LNCaP clone FGC (cell line): ENCODE results near the gene DGKD.

ENCODE experiments used
- DNase-seq: peaks from one replicate; pipeline ENCODE4 v3.0.0-alpha.2; 2011; ENCODE audit warnings: low read depth
- H3K4me3 ChIP-seq: 2 replicates; pipeline ENCODE4 v1.5.1; 2011; ENCODE audit warnings: mild to moderate bottlenecking, low read depth, low read length, control low read depth
- CTCF ChIP-seq: IDR thresholded peaks from 2 replicates; pipeline ENCODE4 v1.5.1; 2012; ENCODE audit warnings: mild to moderate bottlenecking; ENCODE audit not compliant: control insufficient read depth, insufficient read depth; ENCODE audit errors: extremely low read depth

The DGKD gene

GRCh38 chr2:233359823-233360222 is 5.5 kb downstream of the DGKD start:
- H3K4me3 ChIP-seq: no peak overlapping the region

GRCh38 chr2:233360771-233361176 is 6.5 kb downstream of the DGKD start:
- no peak for TF ChIP-seq CTCF
- DNase-seq: no peak
- no peak overlapping the region for H3K4me3 ChIP-seq

More at GRCh38 chr2:233359823-233360222, 5.5 kb downstream of the DGKD start:
- DNase-seq: no peak
- TF ChIP-seq CTCF: no peak

- TF ChIP-seq CTCF: no peak
- no peak overlapping the region for H3K4me3 ChIP-seq
These were observed 7.0 kb downstream of the DGKD start for GRCh38 chr2:233361297-233361696.

GRCh38 chr2:233362742-233363141 is 8.4 kb downstream of the DGKD start:
- no peak for DNase-seq
- no peak overlapping the region for H3K4me3 ChIP-seq
- TF ChIP-seq CTCF: no peak

More at GRCh38 chr2:233361297-233361696, 7.0 kb downstream of the DGKD start:
- DNase-seq: no peak

- DNase-seq: no peak
- TF ChIP-seq CTCF: no peak
- H3K4me3 ChIP-seq: no peak overlapping the region
These were observed 9.5 kb downstream of the DGKD start for GRCh38 chr2:233363744-233364235.

- DNase-seq: no peak
- no peak overlapping the region for H3K4me3 ChIP-seq
- no peak for TF ChIP-seq CTCF
These were observed 11.7 kb downstream of the DGKD start for GRCh38 chr2:233365861-233366520.

GRCh38 chr2:233367586-233367985 is 13.3 kb downstream of the DGKD start:
- no peak overlapping the region for H3K4me3 ChIP-seq
- no peak for TF ChIP-seq CTCF
- DNase-seq: no peak
